Fibroblast of skin of back (primary cell): ENCODE data around the gene KLF12.

Source experiments
- DNase-seq: peaks from one replicate; pipeline ENCODE4 v3.0.0-alpha.2; 2013

The KLF12 gene

GRCh38 chr13:74101436-74101835 lies 32.8 kb downstream of the KLF12 start:
- no peak for DNase-seq

GRCh38 chr13:74098077-74098476 lies 36.1 kb downstream of the KLF12 start:
- no peak for DNase-seq

- DNase-seq = no peak
These were observed 37.1 kb downstream of the KLF12 start for GRCh38 chr13:74097116-74097515.

GRCh38 chr13:74093691-74094090 lies 40.5 kb downstream of the KLF12 start:
- no peak for DNase-seq

DNA sequence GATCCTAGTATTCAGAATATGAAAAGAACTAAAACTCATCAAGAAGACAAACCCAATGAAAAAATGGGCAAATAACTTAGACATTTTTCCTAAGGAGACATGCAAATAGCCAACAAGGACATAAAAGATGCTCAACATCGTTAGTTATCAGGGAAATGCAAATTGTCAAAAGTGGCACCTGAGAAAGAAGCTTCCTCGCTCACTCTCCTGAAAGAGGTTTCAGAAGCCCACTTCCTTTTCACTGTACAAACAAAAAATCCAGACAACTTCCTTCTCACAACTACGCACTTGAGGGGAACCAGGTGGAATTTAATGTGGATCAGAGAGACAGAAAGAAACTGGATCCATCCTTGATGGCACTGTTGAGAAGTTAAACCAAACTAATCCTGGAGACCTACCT lies 41.5 kb downstream of the KLF12 start:
- DNase-seq = no peak

GRCh38 chr13:74090869-74091605 lies 43.2 kb downstream of the KLF12 start:
- no peak for DNase-seq

DNA sequence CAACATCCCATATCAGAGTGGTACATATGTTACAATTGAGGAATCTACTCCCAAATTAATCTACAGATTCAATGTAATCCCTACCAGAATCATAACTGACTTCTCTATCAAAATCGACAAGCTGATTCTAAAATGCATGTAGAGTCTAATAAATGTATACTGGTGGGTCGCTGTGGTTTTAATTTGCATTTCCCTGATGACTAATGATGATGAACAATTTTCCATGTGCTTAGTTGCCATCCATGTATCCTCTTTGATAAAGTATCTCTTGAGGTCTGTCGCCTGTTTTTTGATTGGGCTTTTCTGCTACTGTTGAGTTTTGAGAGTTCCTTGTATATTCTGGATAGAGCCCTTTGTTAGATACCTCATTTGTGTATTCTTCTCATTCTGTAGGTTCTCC lies 43.8 kb downstream of the KLF12 start:
- DNase-seq = no peak

- no peak for DNase-seq
These were observed 46.8 kb downstream of the KLF12 start for GRCh38 chr13:74087357-74087756.
